GM18951 (cell line): ENCODE measurements around the gene CSPG4.
A peak's percentile ranks its signal among the peaks of the same experiment; 100 is the strongest.
"Not testable (repeated sequence)": the region's sequence is repeated elsewhere in the genome, so short reads cannot be mapped to it uniquely, and the experiment has no call there.

Source experiments
- POLR2A ChIP-seq: IDR thresholded peaks from 4 replicates; pipeline ENCODE4 v1.6.1; 2011; ENCODE audit warnings: mild to moderate bottlenecking; ENCODE audit not compliant: insufficient read length, insufficient read depth; ENCODE audit errors: extremely low read depth
- in situ Hi-C: fragments of 300-500 bp; cut with MboI; formaldehyde crosslinking; loops from one replicate; pipeline ENCODE4 v1.12.0; 2022; ENCODE audit warnings: low sequenced_read_pairs, mixed read lengths, inconsistent platforms; ENCODE audit not compliant: unreplicated experiment

The CSPG4 gene

GRCh38 chr15:75697523-75697922 lies 15.1 kb downstream of the CSPG4 start:
- in situ Hi-C loops = no loop called here
- TF ChIP-seq POLR2A = no peak

GRCh38 chr15:75696854-75697259 lies 15.8 kb downstream of the CSPG4 start:
- no peak for TF ChIP-seq POLR2A
- in situ Hi-C loops = no loop called here

GRCh38 chr15:75696311-75696720 lies 16.3 kb downstream of the CSPG4 start:
- no peak for TF ChIP-seq POLR2A
- in situ Hi-C loops = no loop called here

- in situ Hi-C loops = no loop called here
- no peak for TF ChIP-seq POLR2A
These were observed 16.9 kb downstream of the CSPG4 start for GRCh38 chr15:75695634-75696310.

- in situ Hi-C loops = no loop called here
- peak; percentile 29 for TF ChIP-seq POLR2A
These were observed 17.4 kb downstream of the CSPG4 start for GRCh38 chr15:75695220-75695619.

- TF ChIP-seq POLR2A = no peak
- in situ Hi-C loops = no loop called here
These were observed 18.1 kb downstream of the CSPG4 start for GRCh38 chr15:75694241-75695182.

- TF ChIP-seq POLR2A = no peak
- in situ Hi-C loops = no loop called here
These were observed 19.0 kb downstream of the CSPG4 start for GRCh38 chr15:75693501-75694240.

DNA sequence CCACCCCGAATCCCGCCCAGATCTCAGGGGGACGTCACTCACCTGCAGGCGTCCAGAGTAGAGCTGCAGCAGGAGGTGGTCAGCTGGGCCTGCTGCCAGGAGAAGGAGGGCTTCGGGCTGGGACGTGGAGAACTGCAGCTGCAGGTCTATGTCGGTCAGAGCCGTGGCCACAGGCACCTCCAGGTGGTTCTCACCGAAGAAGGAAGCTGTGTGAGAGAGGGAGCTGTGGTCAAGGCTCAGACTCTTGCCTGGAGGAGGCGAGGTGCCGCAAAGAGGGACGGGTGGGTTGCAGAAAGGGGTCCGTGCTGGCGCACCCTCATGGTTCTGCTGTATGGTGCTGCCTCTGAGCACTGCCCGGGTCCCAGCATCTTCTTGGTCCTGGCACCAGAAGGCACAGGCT lies 19.6 kb downstream of the CSPG4 start:
- in situ Hi-C loops = not testable (repeated sequence)

DNA sequence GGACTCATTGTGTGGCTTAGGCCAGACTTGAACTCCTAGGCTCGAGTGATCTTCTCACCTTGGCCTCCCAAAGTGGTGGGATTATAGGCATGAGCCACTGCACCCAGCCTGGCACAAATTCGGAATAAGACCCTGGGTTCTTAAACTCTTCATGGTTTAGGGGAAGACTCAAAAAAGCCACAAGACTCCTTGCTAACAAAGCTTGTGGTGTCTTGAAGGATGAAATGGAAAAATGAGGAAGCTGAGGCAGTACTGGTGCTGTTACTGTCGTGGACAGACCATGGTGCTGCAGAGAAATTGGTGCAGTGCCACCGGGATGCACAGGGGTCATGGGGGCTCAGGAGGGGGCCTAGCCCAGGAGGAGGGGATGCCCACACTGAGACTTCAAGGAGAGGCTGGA lies 20.3 kb downstream of the CSPG4 start:
- in situ Hi-C loops = not testable (repeated sequence)

- in situ Hi-C loops = not testable (repeated sequence)
These were observed 23.2 kb downstream of the CSPG4 start for GRCh38 chr15:75689429-75689828.

DNA sequence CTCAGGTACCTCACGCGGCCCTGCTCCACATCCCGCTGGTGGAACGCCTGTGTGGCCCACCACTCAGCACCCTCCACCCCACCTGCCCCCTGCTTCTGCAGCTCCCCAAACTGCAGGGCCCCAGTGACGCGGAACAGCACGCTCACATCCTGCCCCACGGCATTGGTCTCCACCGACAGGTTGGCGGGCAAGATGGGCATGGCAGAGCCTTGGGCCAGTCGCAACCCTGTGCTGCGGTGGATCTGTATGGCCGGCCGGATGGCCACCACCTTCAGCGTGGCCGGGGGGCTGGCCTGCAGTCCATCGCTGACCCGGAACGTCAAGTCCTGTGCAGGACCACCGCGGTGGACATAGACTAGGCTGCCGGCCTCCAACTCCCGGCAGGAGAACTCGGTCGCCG lies 23.8 kb downstream of the CSPG4 start:
- in situ Hi-C loops = no loop called here
- no peak for TF ChIP-seq POLR2A

DNA sequence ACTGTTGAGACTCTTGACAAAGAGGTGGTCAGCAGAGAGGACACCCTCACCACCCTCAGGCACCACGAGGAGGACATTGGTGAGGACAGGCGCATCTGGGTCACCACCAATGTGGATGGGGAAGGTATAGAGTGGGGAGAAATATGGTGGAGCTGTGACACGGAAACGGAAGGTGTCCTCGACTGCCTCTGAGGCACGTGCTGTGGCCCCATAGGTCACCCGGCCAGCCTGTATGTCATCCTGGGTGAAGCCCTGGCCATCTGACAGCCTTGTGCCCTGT lies 24.4 kb downstream of the CSPG4 start:
- no peak for TF ChIP-seq POLR2A
- in situ Hi-C loops = no loop called here

GRCh38 chr15:75687486-75688277 lies 25.0 kb downstream of the CSPG4 start:
- no peak for TF ChIP-seq POLR2A
- in situ Hi-C loops = no loop called here

- in situ Hi-C loops = not testable (repeated sequence)
These were observed 26.4 kb downstream of the CSPG4 start for GRCh38 chr15:75686212-75686642.
